ENCODE results near the gene SEMA5A. TPM values are rescaled to one million over a fixed set of nuclear protein-coding genes. Genes with fewer than 3 reads are reported as not detected.

Gene SEMA5A
- total and polyA plus RNA-seq, 8 donors = 18.2 to 29.5 (median 20.8) TPM

- DNase-seq (no peak), ATAC-seq (no peak)
- Histone ChIP-seq H3K4me3 (no peak overlapping the region), H3K9me3 (no peaks in the 10 kb centered on the region), H3K36me3 (no peaks in the 10 kb centered on the region), H3K4me1 (no peaks in the 10 kb centered on the region), H3K27ac (no peak overlapping the region), H3K27me3 (no peaks in the 10 kb centered on the region)
- intact Hi-C loops (cut with DNase I) = no loop called here
- no peak for TF ChIP-seq CTCF (IDR thresholded peaks at IDR 0.05)
These were observed 214.5 kb downstream of the SEMA5A start for GRCh38 chr5:9331372-9331771.

GRCh38 chr5:9329125-9329524 lies 216.8 kb downstream of the SEMA5A start:
- no peak overlapping the region for H3K4me3 ChIP-seq
- no peak overlapping the region for H3K27ac ChIP-seq
- H3K27me3 ChIP-seq = no peaks in the 10 kb centered on the region
- no peaks in the 10 kb centered on the region for H3K36me3 ChIP-seq
- no peak for TF ChIP-seq CTCF (IDR thresholded peaks at IDR 0.05)
- no peak for DNase-seq
- ATAC-seq = no peak
- H3K4me1 ChIP-seq = no peaks in the 10 kb centered on the region
- H3K9me3 ChIP-seq = no peaks in the 10 kb centered on the region
- intact Hi-C loops (cut with DNase I) = no loop called here

GRCh38 chr5:9325549-9325948 lies 220.3 kb downstream of the SEMA5A start:
- Histone ChIP-seq H3K4me1 (no peaks in the 10 kb centered on the region), H3K36me3 (no peaks in the 10 kb centered on the region), H3K27ac (no peak overlapping the region), H3K4me3 (no peak overlapping the region), H3K27me3 (no peaks in the 10 kb centered on the region), H3K9me3 (no peaks in the 10 kb centered on the region)
- ATAC-seq (no peak), DNase-seq (no peak)
- TF ChIP-seq CTCF (IDR thresholded peaks at IDR 0.05) = no peak
- intact Hi-C loops (cut with DNase I) = no loop called here

GRCh38 chr5:9324348-9325077 lies 221.4 kb downstream of the SEMA5A start:
- H3K4me1 ChIP-seq = no peaks in the 10 kb centered on the region
- TF ChIP-seq CTCF (IDR thresholded peaks at IDR 0.05) = no peak
- H3K27ac ChIP-seq = no peak overlapping the region
- no peaks in the 10 kb centered on the region for H3K9me3 ChIP-seq
- DNase-seq = peak in 2 of 4 donors; percentile 22 to 43
- no peak overlapping the region for H3K4me3 ChIP-seq
- H3K36me3 ChIP-seq = no peaks in the 10 kb centered on the region
- no peaks in the 10 kb centered on the region for H3K27me3 ChIP-seq
- ATAC-seq = no peak
- intact Hi-C loops (cut with DNase I) = no loop called here

- no peak for TF ChIP-seq CTCF (IDR thresholded peaks at IDR 0.05)
- ATAC-seq = no peak
- intact Hi-C loops (cut with DNase I) = no loop called here
These were observed 225.2 kb downstream of the SEMA5A start for GRCh38 chr5:9320652-9321051.

More at GRCh38 chr5:9320652-9321051, 225.2 kb downstream of the SEMA5A start:
- DNase-seq = no peak
- H3K27me3 ChIP-seq = no peaks in the 10 kb centered on the region
- H3K27ac ChIP-seq = no peak overlapping the region
- H3K9me3 ChIP-seq = no peaks in the 10 kb centered on the region
- H3K4me3 ChIP-seq = no peak overlapping the region
- H3K36me3 ChIP-seq = no peaks in the 10 kb centered on the region
- no peaks in the 10 kb centered on the region for H3K4me1 ChIP-seq
